Measurements from ENCODE around the gene MCFD2.
A peak's percentile ranks its signal among the peaks of the same experiment; 100 is the strongest.

MCFD2 gene

DNA sequence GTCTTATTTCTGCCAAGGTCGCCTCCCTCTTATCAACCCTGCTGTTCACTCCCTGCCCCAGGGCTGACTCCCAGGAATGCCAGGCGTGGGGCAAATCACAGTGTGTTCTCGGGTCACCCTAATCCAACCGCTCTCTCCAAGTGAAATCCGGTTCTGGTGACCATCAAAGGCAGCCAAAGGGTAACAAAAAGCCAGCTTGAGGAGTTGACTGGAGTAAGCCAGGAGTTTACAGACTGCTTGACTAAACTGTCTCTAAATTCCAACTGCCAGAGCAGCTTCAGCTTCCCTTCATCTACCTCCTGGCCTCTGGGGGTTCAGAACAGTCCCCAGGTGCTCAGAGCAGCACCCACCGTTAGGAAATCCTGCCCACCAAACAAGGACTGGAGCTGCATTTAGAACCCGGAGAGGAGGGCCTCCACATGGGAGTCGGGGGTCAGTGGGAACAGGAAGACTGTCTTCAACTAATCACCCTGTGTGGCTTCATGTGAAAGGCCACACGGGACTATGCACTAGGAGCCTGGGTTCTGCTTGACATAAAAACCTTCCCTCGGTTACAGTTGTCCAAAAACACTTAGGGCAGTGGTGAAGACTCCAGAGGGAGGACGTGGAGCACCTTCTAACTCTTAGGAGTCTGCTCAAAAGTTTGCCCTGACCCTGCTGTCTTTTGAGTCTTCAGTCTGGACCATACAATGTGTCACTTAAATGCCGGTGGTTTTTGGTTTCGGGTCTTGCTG, 24.2 kb upstream of the MCFD2 start:
- DNase-seq (ENCODE audit: extremely low spot score, insufficient read length, low read depth) (no peak), FAIRE-seq (peak; percentile 67)

DNA sequence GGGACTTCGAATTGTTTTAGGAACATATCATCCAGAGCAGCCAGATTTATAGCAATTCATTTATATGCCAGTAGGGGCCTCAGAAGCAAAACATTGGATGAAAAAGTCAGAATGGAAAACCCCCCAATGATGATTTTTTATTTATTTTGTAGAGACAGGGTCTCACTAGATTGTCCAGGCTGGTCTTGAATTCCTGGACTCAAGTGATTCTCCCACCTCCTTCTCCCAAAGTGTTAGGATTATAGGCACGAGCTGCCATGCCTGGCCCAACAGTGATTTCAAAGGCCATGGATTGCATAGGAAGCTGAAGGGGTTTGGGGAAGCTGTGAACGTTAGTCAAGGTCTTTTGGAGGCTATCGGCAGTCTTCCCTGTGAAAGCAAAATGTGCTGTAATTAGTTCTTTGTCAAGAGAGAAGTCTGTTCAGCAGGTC, 21.9 kb upstream of the MCFD2 start:
- DNase-seq (ENCODE audit: extremely low spot score, insufficient read length, low read depth): no peak
- FAIRE-seq: no peak

- DNase-seq (ENCODE audit: extremely low spot score, insufficient read length, low read depth): no peak
These were observed 21.0 kb upstream of the MCFD2 start for GRCh38 chr2:46936566-46936965.

GRCh38 chr2:46935071-46935470, 19.5 kb upstream of the MCFD2 start:
- no peak for DNase-seq (ENCODE audit: extremely low spot score, insufficient read length, low read depth)
- no peak for FAIRE-seq

More at GRCh38 chr2:46936566-46936965, 21.0 kb upstream of the MCFD2 start:
- no peak for FAIRE-seq

DNA sequence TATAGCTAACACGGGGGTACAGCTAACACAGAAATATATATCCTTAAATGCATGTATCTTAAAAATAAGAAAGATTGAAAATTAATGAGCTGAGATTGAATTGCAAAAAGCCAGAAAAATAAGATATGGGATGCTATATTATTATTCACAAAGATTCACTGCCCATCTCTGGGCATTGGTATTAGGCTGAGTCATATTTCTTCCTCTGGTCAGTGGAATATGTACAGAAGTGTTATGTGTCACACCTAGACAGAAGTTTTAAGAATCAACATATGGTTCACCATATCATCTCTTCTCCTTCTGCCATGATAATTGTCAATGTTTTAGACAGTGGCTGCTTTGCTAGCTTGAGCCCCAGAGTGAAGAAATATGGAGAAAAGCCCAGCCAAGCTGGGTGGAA, 14.0 kb upstream of the MCFD2 start:
- DNase-seq (ENCODE audit: extremely low spot score, insufficient read length, low read depth) (no peak), FAIRE-seq (no peak)

- FAIRE-seq (no peak), DNase-seq (ENCODE audit: extremely low spot score, insufficient read length, low read depth) (no peak)
These were observed 11.3 kb upstream of the MCFD2 start for GRCh38 chr2:46926863-46927262.

DNA sequence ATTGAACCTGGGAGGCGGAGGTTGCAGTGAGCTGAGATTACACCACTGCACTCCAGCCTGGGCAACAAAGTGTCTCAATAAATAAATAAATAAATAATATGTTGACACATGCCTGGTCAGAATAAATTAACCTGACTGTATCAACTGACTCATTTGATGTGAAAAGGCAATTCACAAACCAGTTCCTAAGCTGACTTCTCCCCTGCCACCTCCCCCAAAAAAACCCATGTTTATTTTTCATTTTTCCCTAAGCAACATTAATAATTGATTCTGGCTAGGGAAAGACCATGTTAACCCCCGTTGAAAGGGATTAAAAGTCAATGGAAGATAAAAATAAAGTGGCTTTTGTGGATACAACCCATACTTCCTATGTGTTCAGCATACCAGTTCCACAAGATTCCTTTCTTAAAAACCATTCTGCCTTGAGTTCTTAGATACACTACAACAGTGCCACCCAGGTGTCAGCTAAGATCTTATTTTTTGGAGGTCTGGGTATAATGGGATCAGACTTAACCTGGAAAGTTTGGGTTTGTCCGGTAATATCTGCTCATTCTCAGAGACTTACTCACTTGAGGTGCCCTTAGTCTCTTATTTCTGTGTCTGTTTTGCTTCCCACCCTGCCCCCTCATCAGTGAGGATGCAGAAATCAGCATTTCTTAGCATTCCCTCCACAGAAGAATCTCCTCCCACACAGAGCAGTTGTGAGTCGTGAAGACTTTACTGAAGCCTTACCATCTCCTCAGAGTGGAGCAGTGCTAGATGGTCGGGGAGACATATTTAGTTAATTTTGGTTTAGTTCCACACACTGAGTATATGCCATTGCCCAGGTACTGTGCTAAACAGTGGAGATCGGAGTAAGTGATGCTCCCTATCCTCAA, 10.1 kb upstream of the MCFD2 start:
- no peak for DNase-seq (ENCODE audit: extremely low spot score, insufficient read length, low read depth)
- FAIRE-seq: no peak

DNA sequence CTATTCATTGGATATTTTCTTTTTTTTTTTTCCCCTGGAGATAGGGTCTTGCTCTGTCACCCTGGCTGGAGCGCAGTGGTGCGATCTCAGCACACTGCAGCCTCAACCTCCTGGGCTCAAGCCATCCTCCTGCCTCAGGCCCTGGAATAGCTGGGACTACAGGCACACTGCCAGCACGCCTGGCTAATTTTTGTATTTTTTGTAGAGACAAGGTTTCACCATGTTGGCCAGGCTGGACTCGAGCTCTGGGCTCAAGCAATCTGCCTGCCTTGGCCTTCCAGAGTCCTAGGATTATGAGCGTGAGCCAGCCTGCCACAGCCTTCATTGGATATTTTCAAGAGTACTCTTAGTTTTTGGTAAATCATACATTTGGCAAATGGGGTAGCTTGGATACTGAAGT, 9.0 kb upstream of the MCFD2 start:
- FAIRE-seq: no peak
- no peak for DNase-seq (ENCODE audit: extremely low spot score, insufficient read length, low read depth)

DNA sequence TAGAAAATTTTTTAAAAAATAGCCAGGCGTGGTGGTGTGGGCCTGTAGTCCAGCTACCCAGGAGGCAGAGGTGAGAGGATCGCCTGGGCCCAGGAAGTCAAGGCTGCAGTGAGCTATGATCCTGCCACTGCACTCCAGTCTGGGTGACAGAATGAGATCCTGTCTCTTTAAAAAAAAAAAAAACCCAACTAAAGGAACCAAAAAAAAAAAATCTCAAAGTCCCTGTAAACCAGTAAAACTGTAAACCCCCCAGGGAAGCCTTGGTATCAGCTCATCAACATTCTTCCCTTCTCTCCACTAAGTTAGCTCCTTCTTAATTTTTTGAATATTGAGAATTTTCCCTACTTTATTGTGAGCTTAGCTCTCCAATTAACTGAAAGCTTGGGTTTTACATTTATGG, 8.4 kb upstream of the MCFD2 start:
- FAIRE-seq (no peak), DNase-seq (ENCODE audit: extremely low spot score, insufficient read length, low read depth) (no peak)

DNA sequence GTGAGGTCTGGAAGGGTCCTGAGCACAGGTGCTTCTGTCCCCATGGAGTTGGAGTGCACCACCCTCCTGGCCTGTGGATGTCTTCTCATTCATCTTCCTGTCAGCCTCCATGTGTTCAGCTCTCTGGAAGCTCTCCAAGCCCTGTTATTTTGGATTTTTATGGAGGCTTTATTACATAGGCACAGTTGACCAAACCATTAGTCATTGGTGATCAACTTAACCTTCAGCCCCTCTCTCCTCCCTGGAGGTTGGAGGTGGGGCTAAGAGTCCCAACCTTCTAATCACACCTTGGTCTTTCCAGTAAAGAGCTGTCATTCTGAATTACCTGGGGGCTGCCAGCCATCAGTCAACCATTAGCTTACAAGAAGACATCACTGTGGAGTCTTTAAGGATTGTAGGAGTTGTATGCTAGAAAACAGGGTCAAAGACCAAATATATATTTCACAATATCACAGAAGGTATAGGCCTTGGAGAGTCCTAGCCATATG, 7.5 kb upstream of the MCFD2 start:
- FAIRE-seq (no peak), DNase-seq (ENCODE audit: extremely low spot score, insufficient read length, low read depth) (no peak)

DNA sequence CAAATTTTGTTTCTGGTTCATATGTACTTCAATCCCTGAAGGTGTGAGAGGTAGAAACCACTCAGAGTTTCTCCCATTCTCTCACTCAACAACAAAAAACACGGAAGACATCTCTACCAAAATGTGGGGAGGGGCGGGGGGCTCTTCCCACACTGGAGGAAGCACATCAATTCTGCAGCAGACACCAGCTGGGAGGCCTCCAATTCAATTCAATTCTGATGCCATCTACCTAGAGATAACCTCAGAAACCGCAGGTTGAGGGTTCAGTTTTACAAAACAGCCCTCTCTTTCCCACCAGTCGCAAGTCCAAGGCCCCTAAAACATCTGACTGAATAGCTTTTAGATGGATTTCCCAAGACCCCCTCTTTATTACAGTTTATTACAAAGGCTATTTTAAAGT, 7.0 kb upstream of the MCFD2 start:
- DNase-seq (ENCODE audit: extremely low spot score, insufficient read length, low read depth) (no peak), FAIRE-seq (no peak)

GRCh38 chr2:46921676-46922448, 6.3 kb upstream of the MCFD2 start:
- FAIRE-seq (no peak), DNase-seq (ENCODE audit: extremely low spot score, insufficient read length, low read depth) (no peak)

DNA sequence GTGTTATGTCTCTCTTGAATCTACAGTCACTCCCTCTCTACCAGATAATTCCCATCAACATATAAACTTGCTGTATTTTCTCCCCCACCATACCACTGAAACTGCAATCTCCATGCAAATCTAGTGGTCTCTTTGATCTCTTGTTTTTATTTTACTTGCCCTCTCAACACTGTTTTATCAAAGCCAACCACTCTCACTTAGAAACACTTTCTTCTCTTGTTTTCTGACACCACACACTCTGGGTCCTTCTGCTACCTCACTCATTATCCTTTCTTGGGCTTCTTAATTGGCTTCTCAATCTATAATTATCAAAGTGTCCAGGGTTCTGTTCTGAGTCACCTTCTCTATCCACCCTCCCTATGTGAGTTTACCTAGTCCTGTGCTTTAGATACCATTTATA, 2.0 kb upstream of the MCFD2 start:
- DNase-seq (ENCODE audit: extremely low spot score, insufficient read length, low read depth) (no peak), FAIRE-seq (no peak)

- DNase-seq (ENCODE audit: extremely low spot score, insufficient read length, low read depth) (peak; percentile 77), FAIRE-seq (peak; percentile 71)
These were observed 415 bp upstream of the MCFD2 start for GRCh38 chr2:46915811-46916630.

GRCh38 chr2:46914578-46915230, 902 bp downstream of the MCFD2 start:
- FAIRE-seq (no peak), DNase-seq (ENCODE audit: extremely low spot score, insufficient read length, low read depth) (no peak)

- no peak for FAIRE-seq
- no peak for DNase-seq (ENCODE audit: extremely low spot score, insufficient read length, low read depth)
These were observed 1.9 kb downstream of the MCFD2 start for GRCh38 chr2:46913471-46914381.

GRCh38 chr2:46909771-46910419, 5.7 kb downstream of the MCFD2 start:
- peak; percentile 84 for FAIRE-seq
- peak; percentile 52 for DNase-seq (ENCODE audit: extremely low spot score, insufficient read length, low read depth)

DNA sequence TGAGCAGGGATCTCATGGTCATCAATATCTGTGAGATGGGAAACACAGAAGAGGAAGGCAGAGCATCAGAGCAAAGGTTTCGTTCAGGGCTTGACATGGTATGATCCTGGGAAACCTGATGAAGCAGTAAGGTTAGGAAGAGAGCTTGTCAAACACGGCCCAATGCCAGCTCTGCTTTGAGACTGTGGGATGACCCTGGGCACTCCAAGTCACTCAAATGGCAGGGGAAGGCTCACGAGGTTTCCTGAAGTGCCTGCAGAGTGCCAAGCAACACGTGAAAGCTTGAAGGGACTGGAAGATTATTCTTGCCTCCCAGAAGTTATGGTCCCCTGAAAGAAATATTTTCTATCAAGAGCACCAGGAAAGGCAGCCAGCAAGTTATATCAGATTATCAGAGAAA, 6.5 kb downstream of the MCFD2 start:
- DNase-seq (ENCODE audit: extremely low spot score, insufficient read length, low read depth): no peak
- no peak for FAIRE-seq

All from GM18507 (cell line).